Stomach (tissue), 4 donors: ENCODE results near the gene HELZ.

Source experiments
- POLR2A ChIP-seq, 4 donors: fragments of 450-650 bp; IDR thresholded peaks; one replicate each; pipeline ENCODE4 v1.6.1; 2016; ENCODE audit warnings: antibody characterized with exemption in 4 of 4, control low read depth in 2 of 4, mild to moderate bottlenecking in 1 of 4, moderate library complexity in 1 of 4
- TF ChIP-seq, protein P1 (sequence below), 7 experiments: fragments of 450-650 bp in 4 of 7; fragments of 200-600 bp in 3 of 7; sonication (generic) in 3 of 7; IDR thresholded peaks; one replicate each; pipeline ENCODE4 v1.5.1; 2016 to 2019; ENCODE audit warnings: antibody characterized with exemption in 7 of 7, control low read depth in 2 of 7, mild to moderate bottlenecking in 1 of 7

DNA sequence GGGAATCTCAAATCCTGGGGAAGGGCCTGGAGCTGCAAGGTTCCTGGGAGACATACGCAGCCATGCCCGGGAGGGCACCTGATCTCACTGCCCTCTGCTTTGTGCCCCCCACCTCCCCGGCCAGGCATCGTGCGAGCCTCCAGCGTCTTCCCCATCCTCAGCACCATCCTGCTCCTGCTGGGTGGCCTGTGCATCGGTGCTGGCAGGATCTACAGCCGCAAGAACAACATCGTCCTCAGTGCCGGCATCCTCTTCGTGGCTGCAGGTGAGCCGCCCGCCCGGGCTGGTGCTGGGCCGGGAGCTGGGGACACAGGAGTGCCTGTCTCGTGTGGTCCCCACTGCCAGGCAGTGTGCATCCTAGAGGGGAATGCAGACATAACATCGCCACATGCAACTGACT is 220.3 kb downstream of the HELZ start:
- TF ChIP-seq, protein P1, sequence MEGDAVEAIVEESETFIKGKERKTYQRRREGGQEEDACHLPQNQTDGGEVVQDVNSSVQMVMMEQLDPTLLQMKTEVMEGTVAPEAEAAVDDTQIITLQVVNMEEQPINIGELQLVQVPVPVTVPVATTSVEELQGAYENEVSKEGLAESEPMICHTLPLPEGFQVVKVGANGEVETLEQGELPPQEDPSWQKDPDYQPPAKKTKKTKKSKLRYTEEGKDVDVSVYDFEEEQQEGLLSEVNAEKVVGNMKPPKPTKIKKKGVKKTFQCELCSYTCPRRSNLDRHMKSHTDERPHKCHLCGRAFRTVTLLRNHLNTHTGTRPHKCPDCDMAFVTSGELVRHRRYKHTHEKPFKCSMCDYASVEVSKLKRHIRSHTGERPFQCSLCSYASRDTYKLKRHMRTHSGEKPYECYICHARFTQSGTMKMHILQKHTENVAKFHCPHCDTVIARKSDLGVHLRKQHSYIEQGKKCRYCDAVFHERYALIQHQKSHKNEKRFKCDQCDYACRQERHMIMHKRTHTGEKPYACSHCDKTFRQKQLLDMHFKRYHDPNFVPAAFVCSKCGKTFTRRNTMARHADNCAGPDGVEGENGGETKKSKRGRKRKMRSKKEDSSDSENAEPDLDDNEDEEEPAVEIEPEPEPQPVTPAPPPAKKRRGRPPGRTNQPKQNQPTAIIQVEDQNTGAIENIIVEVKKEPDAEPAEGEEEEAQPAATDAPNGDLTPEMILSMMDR (IDR thresholded peaks at IDR 0.05) = no peak
- TF ChIP-seq POLR2A (IDR thresholded peaks at IDR 0.05) = no peak
